HG02798 (cell line): Measurements from ENCODE around the gene WNT8B.
A peak's percentile ranks its signal among the peaks of the same experiment; 100 is the strongest.

Experiments used
- ATAC-seq: cut with Tn5 transposase; IDR thresholded peaks from one replicate; pipeline ENCODE4 v1.9.1; 2021; ENCODE audit warnings: mild to moderate bottlenecking; ENCODE audit not compliant: unreplicated experiment, poor library complexity

WNT8B gene

GRCh38 chr10:100462709-100463108 lies at the start of gene WNT8B:
TSS of gene WNT8B (plus strand) at chr10:100463009. CDS start at chr10:100463169, 160 bp downstream.
- no peak for ATAC-seq

GRCh38 chr10:100413173-100413572 lies 49.6 kb upstream of the WNT8B start:
- no peak for ATAC-seq

GRCh38 chr10:100419911-100420449 lies 42.8 kb upstream of the WNT8B start:
- no peak for ATAC-seq

- ATAC-seq: no peak
These were observed 35.4 kb upstream of the WNT8B start for GRCh38 chr10:100427374-100427773.

- peak; percentile 71 for ATAC-seq
These were observed 29.3 kb upstream of the WNT8B start for GRCh38 chr10:100433253-100434240.

- ATAC-seq: no peak
These were observed 26.6 kb upstream of the WNT8B start for GRCh38 chr10:100436255-100436654.

GRCh38 chr10:100438674-100439315 lies 24.0 kb upstream of the WNT8B start:
- no peak for ATAC-seq

GRCh38 chr10:100442548-100442947 lies 20.3 kb upstream of the WNT8B start:
- ATAC-seq: no peak

- ATAC-seq: no peak
These were observed 16.6 kb upstream of the WNT8B start for GRCh38 chr10:100446130-100446761.

GRCh38 chr10:100447663-100448062 lies 15.1 kb upstream of the WNT8B start:
- ATAC-seq: no peak

GRCh38 chr10:100448951-100449350 lies 13.9 kb upstream of the WNT8B start:
- no peak for ATAC-seq

- ATAC-seq: no peak
These were observed 5.5 kb downstream of the WNT8B start for GRCh38 chr10:100468322-100468721.

GRCh38 chr10:100468978-100469377 lies 6.2 kb downstream of the WNT8B start:
- ATAC-seq: no peak

- no peak for ATAC-seq
These were observed 6.9 kb downstream of the WNT8B start for GRCh38 chr10:100469756-100470155.

GRCh38 chr10:100470367-100470766 lies 7.6 kb downstream of the WNT8B start:
- no peak for ATAC-seq

- no peak for ATAC-seq
These were observed 15.2 kb downstream of the WNT8B start for GRCh38 chr10:100477970-100478369.

GRCh38 chr10:100479037-100479436 lies 16.2 kb downstream of the WNT8B start:
- ATAC-seq: no peak

- ATAC-seq: no peak
These were observed 17.2 kb downstream of the WNT8B start for GRCh38 chr10:100480002-100480401.

GRCh38 chr10:100481462-100482081 lies 18.8 kb downstream of the WNT8B start:
- peak; percentile 98 for ATAC-seq

- no peak for ATAC-seq
These were observed 19.5 kb downstream of the WNT8B start for GRCh38 chr10:100482181-100482833.
